Panc1 (cell line): ENCODE results near the gene GNAS-AS1.

Experiments used
- CTCF ChIP-seq: fragments of 450-650 bp; IDR thresholded peaks from 2 replicates; pipeline ENCODE4 v1.5.1; 2017; ENCODE audit warnings: mild to moderate bottlenecking
- POLR2AphosphoS5 ChIP-seq: IDR thresholded peaks from 2 replicates; pipeline ENCODE4 v1.6.1; 2012; ENCODE audit warnings: mild to moderate bottlenecking, low read depth, low read length, moderate library complexity
- TCF7L2 ChIP-seq: IDR thresholded peaks from 2 replicates; pipeline ENCODE4 v1.6.1; 2011; ENCODE audit warnings: mild to moderate bottlenecking, low read depth, low read length, inconsistent platforms
- TF ChIP-seq, protein P1 (sequence below), 2 experiments: IDR thresholded peaks; 2 replicates each; pipeline ENCODE4 v1.6.1; 2011 to 2012; ENCODE audit warnings: low read depth in 2 of 2, control low read depth in 1 of 2, low read length in 1 of 2, mild to moderate bottlenecking in 1 of 2, moderate library complexity in 1 of 2; ENCODE audit not compliant: insufficient read depth in 1 of 2

GRCh38 chr20:58891718-58892140 is 41.0 kb upstream of the GNAS-AS1 start:
- TF ChIP-seq CTCF (no peak), TCF7L2 (no peak), POLR2AphosphoS5 (no peak)
- TF ChIP-seq, protein P1, sequence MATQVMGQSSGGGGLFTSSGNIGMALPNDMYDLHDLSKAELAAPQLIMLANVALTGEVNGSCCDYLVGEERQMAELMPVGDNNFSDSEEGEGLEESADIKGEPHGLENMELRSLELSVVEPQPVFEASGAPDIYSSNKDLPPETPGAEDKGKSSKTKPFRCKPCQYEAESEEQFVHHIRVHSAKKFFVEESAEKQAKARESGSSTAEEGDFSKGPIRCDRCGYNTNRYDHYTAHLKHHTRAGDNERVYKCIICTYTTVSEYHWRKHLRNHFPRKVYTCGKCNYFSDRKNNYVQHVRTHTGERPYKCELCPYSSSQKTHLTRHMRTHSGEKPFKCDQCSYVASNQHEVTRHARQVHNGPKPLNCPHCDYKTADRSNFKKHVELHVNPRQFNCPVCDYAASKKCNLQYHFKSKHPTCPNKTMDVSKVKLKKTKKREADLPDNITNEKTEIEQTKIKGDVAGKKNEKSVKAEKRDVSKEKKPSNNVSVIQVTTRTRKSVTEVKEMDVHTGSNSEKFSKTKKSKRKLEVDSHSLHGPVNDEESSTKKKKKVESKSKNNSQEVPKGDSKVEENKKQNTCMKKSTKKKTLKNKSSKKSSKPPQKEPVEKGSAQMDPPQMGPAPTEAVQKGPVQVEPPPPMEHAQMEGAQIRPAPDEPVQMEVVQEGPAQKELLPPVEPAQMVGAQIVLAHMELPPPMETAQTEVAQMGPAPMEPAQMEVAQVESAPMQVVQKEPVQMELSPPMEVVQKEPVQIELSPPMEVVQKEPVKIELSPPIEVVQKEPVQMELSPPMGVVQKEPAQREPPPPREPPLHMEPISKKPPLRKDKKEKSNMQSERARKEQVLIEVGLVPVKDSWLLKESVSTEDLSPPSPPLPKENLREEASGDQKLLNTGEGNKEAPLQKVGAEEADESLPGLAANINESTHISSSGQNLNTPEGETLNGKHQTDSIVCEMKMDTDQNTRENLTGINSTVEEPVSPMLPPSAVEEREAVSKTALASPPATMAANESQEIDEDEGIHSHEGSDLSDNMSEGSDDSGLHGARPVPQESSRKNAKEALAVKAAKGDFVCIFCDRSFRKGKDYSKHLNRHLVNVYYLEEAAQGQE (IDR thresholded peaks at IDR 0.05; ENCODE audit: insufficient read depth in 1 of 2, low read depth in 2 of 2, low read length in 1 of 2): no peak
